ENCODE data around the gene PHYKPL.
"Not testable (repeated sequence)": the region's sequence is repeated elsewhere in the genome, so short reads cannot be mapped to it uniquely, and the experiment has no call there.

Gene PHYKPL

DNA sequence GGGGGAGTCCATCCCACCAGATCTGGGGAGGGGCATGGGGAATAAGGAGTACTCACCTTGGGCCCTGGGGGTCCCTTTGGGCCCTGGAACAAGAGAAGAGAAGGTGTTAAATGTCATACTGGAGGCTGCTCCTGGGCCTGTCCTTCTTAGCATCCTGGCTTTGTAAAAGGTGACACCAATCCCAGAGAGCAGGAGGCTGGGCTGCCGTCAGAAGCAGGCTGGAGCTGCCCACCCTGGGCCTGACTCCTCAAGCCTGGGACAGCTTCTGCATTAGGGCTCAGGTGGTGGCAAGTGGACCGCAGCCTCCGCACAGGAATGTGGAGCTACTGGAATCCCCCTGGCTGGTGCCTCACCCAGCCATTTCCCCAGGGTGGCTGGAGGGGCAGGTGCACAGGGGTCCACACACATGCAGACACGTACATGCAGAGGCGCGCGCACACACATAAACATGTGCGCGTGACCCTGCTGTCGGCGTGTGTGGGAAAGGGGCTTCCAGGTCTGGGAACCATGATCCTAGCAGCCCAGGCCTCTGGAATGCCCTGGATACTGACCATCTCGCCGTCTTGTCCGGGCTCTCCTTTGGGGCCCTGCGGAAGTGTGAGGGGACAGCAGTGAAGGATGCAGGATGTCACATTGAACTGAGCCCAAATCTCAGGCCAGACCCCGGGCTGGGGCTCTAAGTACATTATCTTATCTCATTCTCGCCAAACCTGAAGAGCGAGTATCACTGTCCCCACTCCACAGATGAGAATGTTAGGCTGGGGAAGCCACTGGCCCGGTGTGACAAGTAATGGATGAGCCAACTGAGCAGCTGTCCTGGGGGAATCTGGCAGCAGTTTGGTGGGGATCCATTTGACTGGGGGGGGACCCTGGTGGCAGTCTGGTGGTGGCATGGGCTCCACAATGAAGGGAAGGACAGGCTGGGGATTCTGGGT lies 29.3 kb upstream of the PHYKPL start:
- no peak for DNase-seq

DNA sequence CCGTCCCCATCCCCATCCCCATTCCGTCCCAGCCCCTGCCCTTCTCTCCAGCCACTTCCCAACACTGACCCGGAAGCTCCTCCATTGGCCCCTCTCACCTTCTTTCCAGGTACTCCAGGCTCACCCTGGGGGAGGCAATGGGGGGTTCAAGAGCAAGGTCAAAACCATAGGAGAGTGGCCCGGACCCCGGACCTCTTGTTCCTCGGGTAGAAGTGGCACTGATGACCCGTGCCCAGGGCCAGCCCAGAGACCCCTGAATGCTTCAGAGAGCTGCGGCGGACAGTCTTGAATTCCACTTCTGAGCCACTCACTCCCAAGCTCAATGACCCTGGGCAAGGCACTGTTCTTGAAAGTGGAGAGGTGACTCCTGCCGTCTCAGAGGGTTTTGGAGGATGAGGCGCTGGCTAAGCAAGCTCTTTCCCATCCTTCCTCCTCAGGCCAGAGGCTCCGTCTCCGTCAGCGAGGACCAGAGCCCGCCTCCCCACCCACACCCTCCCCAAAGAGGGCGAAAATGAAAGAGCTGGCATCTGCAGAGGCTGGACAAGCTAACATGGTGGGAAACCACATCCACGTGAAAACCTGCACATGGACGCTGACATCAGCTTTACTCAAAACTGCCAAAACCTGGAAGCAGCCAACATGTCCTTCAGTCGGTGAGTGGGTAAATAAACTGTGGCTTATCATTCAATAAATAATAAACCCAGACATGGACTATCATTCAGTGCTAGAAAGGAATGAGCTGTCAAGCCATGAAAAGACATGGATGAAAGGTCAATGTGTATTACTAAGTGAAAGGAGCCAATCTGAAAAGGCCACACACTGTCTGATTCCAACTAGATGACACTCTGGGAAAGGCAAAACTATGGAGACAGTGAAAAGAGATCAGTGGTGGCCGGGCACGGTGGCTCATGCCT lies 27.3 kb upstream of the PHYKPL start:
- DNase-seq = no peak

- no peak for DNase-seq
Observed at GRCh38 chr5:178257650-178258049, 25.0 kb upstream of the PHYKPL start.

DNA sequence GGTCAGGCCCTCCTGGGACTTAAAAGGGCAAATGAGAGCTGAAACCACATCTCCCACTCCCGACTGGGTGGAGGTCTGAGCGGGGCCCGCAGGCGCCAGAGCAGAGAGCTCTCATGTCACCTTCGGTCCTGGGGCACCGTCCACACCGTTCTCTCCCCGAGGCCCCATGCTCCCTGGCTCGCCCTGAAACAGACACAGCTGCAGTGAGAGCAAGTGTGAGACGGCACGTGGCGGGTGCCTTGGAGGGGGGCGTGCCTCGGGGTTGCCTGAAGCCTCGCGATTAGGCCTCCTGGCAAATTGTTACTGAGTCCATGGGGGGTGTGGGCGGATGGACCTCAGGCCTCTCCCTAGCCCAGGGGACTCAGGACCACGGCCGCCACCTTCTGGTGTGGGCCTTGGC lies 24.1 kb upstream of the PHYKPL start:
- DNase-seq = no peak

- DNase-seq = not testable (repeated sequence)
Observed at GRCh38 chr5:178253632-178254031, 21.0 kb upstream of the PHYKPL start.

GRCh38 chr5:178252258-178252657 lies 19.7 kb upstream of the PHYKPL start:
- no peak for DNase-seq

DNA sequence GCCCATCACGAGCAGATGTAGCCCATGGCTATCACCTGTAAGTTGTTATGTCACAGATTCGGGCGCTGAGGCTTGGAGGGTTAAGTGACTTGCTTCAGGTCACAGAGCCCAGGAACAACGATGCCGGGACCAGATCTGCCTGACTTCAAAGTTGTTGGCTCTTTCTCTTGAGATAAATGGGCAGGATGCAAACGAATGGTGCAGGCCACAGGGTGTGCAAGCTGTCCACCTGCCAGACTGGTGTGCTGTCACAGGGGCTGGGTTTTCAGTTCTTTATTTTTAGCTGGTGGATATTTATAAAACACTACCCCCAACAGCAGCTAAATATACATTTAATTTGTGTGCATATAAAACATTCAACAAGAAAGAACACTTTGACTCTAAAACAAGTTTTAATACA lies 17.7 kb upstream of the PHYKPL start:
- DNase-seq = no peak

GRCh38 chr5:178249191-178249989 lies 16.8 kb upstream of the PHYKPL start:
- DNase-seq = no peak

GRCh38 chr5:178248750-178249149 lies 16.1 kb upstream of the PHYKPL start:
- DNase-seq = no peak

DNA sequence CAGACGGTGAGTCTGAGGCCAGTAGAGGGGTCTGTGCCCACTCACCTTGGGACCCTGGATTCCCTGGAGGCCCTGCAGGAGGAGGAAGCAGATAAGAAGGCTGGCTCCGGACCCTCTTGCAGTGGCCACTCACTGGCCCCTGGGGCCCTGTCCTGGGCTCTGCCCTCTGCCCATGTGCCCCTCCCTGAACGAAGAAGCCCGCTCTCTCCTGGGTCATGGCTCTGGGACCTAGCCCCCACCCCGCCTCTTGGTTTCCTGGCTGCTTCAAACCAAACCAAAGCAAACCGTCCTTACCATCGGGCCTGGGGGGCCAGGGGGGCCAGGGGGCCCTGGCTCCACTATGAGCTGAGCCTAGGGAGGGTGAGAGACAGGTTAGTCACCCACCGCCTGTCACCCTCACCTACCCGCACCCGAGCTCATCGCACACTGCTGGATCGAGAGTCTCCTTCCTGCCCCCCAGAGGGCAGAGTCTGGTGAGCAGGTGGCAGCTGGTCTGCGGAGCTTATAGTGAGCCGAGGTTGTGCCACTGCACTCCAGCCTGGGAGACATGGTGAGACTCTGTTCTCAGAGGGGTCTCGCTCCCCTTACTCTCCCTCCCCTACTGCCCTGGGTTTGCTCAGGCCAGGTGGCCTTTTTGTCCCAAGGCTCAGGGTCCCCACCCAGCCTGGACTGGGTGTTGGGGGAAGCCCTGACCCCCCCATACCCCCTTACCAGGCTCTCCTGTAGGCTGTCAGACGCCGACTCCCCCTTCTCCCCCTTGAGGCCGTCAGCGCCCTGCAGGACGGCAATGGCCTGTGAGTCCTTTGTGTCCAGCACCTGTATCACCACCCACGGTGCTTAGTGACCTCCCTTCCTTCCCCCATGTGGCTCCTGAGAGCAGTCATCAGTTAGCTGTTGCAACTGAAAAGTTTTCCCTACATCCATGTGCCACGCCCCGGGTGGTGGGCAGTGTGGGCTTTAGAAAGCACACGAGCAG lies 15.2 kb upstream of the PHYKPL start:
- no peak for DNase-seq

DNA sequence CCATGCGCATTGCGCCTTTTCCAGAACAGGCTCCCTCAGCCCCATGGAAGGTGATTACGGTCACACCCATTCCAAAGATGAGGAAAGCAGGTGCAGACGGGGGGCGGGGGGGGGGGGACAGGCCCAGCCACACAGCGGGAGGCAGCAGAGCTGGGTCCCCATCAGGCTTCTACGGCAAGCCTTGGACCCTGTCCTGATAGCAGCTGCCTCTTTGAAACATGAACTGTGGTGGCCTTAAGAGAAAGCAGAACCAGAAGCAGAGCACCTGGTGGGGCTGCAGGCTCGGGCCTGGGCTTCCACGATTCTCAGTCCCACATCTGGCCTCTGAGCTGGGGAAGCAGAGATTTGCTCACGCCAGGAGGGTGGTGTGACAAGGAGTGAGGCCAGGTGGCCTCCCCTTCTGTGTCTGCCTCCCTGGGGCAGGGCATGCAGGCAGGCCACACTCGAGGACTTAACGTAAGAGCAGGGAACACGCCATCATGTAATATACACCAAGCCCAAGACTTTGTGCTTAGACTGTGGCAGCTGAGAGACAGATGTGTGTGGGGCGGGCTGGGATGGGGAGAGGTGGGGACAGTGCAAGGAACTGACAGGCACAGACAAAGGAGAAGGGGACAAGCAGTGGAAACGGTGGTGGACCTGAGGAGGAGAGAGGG lies 14.2 kb upstream of the PHYKPL start:
- no peak for DNase-seq

DNA sequence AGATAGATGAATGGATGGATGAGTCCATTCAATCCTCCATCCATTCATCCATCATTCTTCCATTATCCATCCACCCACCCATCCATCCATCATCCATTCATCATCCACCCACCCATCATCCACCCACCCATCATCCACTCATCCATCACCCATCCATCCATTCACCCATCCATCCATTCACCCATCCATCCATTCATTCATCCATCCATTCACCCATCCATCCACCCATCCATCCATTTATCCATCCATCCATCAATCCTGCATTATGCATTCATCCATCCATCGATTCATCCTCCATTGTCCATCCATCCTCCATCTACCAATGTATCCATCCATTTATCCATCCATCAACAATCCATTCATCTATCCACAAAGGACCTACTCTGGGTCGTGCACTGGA lies 12.8 kb upstream of the PHYKPL start:
- DNase-seq = no peak

DNA sequence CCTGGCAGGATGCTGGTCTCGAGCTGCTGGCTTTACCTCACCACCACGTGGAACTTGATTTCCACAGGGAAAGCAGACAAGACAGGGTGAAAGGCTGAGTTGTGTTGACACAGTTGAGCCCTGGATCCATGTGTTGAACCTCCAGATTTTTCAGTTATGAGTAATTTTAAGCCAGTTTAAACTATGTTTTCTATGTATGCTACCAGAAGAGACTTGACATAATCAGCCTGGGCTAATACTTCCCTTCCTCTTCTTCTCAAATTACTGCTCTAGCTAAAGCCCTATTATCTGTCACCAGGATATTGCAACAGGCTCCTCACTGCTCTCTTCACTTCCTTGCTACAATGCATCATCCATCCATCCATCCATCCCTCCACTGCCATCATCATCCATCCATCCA lies 12.0 kb upstream of the PHYKPL start:
- DNase-seq = no peak

GRCh38 chr5:178242416-178242815 lies 9.8 kb upstream of the PHYKPL start:
- DNase-seq = no peak

DNA sequence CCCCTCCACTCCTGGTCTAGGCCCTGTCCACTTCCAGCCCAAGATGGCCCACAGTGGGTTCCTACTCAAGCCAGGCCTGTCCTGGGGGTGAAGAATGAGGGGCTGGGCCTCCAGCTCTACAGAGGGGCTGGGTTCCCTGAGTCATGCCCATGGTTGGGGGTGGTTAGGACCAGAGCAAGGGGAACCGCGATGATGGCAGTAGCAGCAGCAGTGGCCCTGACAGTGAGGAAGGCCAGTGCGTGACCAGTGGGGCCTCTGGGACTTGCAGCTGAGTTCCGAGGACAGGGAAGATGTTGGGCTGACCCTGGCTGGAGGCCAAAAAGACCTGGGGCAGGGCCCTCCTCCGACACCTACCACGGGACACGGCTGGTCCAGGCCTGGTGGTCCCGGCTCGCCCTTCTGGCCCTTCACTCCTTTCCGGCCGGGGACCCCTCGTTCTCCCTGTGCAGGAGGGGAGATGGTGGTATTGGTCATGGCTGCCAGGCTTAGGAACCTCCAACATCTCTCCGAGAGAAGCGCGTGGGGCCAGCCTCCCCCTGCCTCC lies 9.2 kb upstream of the PHYKPL start:
- DNase-seq = no peak

DNA sequence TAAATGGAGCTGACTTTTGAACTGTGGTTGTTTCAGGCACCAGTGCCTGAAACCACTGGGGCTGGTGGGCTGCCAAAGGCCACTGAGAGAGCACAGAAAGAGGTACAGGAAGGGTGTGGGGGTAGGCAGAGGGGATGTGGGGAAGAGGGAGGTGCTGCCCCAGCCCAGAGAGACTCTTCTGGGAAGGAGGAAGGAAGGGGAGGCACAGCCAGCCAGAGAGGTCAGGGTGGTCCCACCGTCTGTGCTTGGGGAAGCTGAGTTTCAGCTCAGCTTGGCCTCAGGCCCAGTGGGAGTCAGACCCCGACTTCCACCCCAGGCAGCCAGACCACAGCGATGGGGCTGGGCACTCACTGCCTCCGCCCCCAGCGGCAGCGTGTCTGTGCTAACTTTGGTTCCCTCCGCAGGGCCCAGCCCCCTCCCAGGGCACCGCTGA lies 8.6 kb upstream of the PHYKPL start:
- DNase-seq = no peak

DNA sequence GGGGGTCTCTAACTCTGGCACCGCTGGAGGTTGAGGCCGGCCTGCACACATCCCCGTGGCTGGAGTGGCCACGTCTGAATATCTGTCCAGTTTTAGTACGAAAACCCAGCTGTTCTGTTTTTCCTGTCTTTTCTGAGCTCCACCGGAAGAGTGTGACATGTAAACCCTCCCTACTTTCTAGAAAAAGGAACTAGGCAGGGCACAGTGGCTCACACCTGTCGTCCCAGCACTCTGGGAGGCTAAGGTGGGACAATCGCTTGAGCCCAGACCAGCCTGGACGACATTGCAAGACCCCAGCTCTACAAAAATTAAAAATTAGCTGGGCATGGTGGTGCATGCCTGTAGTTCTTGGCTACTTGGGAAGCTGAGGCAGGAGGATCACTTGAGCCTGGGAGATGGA lies 8.2 kb upstream of the PHYKPL start:
- no peak for DNase-seq

- no peak for DNase-seq
Observed at GRCh38 chr5:178240341-178240741, 7.7 kb upstream of the PHYKPL start.

GRCh38 chr5:178239626-178240301 lies 7.2 kb upstream of the PHYKPL start:
- not testable (repeated sequence) for DNase-seq

Data from COR-L47 (cell line).